ENCODE data around the gene BDH2. TPM values are rescaled to one million over a fixed set of nuclear protein-coding genes. Genes with fewer than 3 reads are reported as not detected.

The BDH2 gene
- 100 to 1,000 TPM; 115 to 215 (median 178) TPM for polyA plus RNA-seq (ENCODE audit: insufficient read length in 4 of 4)

- DNase-seq (ENCODE audit: low read depth in 4 of 4, low spot score in 3 of 4), result peak; percentile 79 to 92 (median 85)
These were observed at the start of gene BDH2 for GRCh38 chr4:103099691-103100392. Gene BDH2 (minus strand): TSS chr4:103099834. CDS start chr4:103096254, 3,580 bp downstream.

GRCh38 chr4:103144926-103145325, 45.3 kb upstream of the BDH2 start:
- no peak for DNase-seq (ENCODE audit: low read depth in 4 of 4, low spot score in 3 of 4)

GRCh38 chr4:103137446-103137827, 37.8 kb upstream of the BDH2 start:
- no peak for DNase-seq (ENCODE audit: low read depth in 4 of 4, low spot score in 3 of 4)

GRCh38 chr4:103136671-103137445, 37.2 kb upstream of the BDH2 start:
- DNase-seq (ENCODE audit: low read depth in 4 of 4, low spot score in 3 of 4), result no peak

- no peak for DNase-seq (ENCODE audit: low read depth in 4 of 4, low spot score in 3 of 4)
These were observed 29.5 kb upstream of the BDH2 start for GRCh38 chr4:103129174-103129573.

- no peak for DNase-seq (ENCODE audit: low read depth in 4 of 4, low spot score in 3 of 4)
These were observed 26.5 kb upstream of the BDH2 start for GRCh38 chr4:103126126-103126525.

GRCh38 chr4:103123114-103123513, 23.5 kb upstream of the BDH2 start:
- no peak for DNase-seq (ENCODE audit: low read depth in 4 of 4, low spot score in 3 of 4)

- no peak for DNase-seq (ENCODE audit: low read depth in 4 of 4, low spot score in 3 of 4)
These were observed 18.5 kb upstream of the BDH2 start for GRCh38 chr4:103118166-103118565.

GRCh38 chr4:103111598-103111997, 12.0 kb upstream of the BDH2 start:
- DNase-seq (ENCODE audit: low read depth in 4 of 4, low spot score in 3 of 4), result no peak

- no peak for DNase-seq (ENCODE audit: low read depth in 4 of 4, low spot score in 3 of 4)
These were observed 8.9 kb upstream of the BDH2 start for GRCh38 chr4:103108542-103108941.

- DNase-seq (ENCODE audit: low read depth in 4 of 4, low spot score in 3 of 4), result no peak
These were observed 6.1 kb upstream of the BDH2 start for GRCh38 chr4:103105558-103106356.

GRCh38 chr4:103104886-103105285, 5.3 kb upstream of the BDH2 start:
- no peak for DNase-seq (ENCODE audit: low read depth in 4 of 4, low spot score in 3 of 4)

GRCh38 chr4:103100691-103101090, 1.1 kb upstream of the BDH2 start:
- no peak for DNase-seq (ENCODE audit: low read depth in 4 of 4, low spot score in 3 of 4)

- peak in 2 of 4 donors; percentile 14 to 18 for DNase-seq (ENCODE audit: low read depth in 4 of 4, low spot score in 3 of 4)
These were observed 736 bp downstream of the BDH2 start for GRCh38 chr4:103098756-103099440.

- no peak for DNase-seq (ENCODE audit: low read depth in 4 of 4, low spot score in 3 of 4)
These were observed 1.3 kb downstream of the BDH2 start for GRCh38 chr4:103098341-103098740.

GRCh38 chr4:103097112-103097511, 2.5 kb downstream of the BDH2 start:
- DNase-seq (ENCODE audit: low read depth in 4 of 4, low spot score in 3 of 4), result no peak

- no peak for DNase-seq (ENCODE audit: low read depth in 4 of 4, low spot score in 3 of 4)
These were observed 4.6 kb downstream of the BDH2 start for GRCh38 chr4:103095080-103095479.

GRCh38 chr4:103092245-103092644, 7.4 kb downstream of the BDH2 start:
- no peak for DNase-seq (ENCODE audit: low read depth in 4 of 4, low spot score in 3 of 4)

- peak in 2 of 4 donors; percentile 16 to 41 for DNase-seq (ENCODE audit: low read depth in 4 of 4, low spot score in 3 of 4)
These were observed 7.9 kb downstream of the BDH2 start for GRCh38 chr4:103091601-103092223.

- no peak for DNase-seq (ENCODE audit: low read depth in 4 of 4, low spot score in 3 of 4)
These were observed 10.2 kb downstream of the BDH2 start for GRCh38 chr4:103089481-103089880.
